HepG2 (cell line): ENCODE measurements around the gene CCDC57. TPM values are rescaled to one million over a fixed set of nuclear protein-coding genes. Genes with fewer than 3 reads are reported as not detected.

ENCODE experiments used
- ATAC-seq: fragments of 200-7000 bp; cut with Tn5 transposase; 3 replicates; pipeline ENCODE4 v1.9.1; 2020; ENCODE audit warnings: mild to moderate bottlenecking, moderate library complexity
- BruUV-seq: library from RNA; stranded (reverse); fragments of 400-500 nt; replicated peaks from 2 replicates; lab custom pipeline; 2021; lab: Mats Ljungman, UMichigan
- CTCF ChIA-PET: fragments of 300-600 bp; formaldehyde crosslinking; extraction: SDS; loops from one replicate; lab custom pipeline; 2021; ENCODE audit warnings: low total read pairs, inconsistent platforms, low intra/inter-chr PET ratio; lab: Yijun Ruan, JAX
- POLR2A ChIA-PET: fragments of 350-600 bp; sonication (Branson Sonifier 250); formaldehyde crosslinking; loops from one replicate; lab custom pipeline; 2020; ENCODE audit warnings: antibody characterized with exemption, inconsistent platforms; lab: Yijun Ruan, JAX
- DNase-seq: peaks from one replicate; pipeline ENCODE4 v3.0.0-alpha.2; 2015; ENCODE audit warnings: low spot score
- FAIRE-seq: peaks from 3 replicates; lab custom pipeline; 2011; peaks lifted over from hg19 to GRCh38; lab: Jason Lieb, UNC
- H2AFZ ChIP-seq: one replicate; pipeline ENCODE4 v1.6.1; 2011; ENCODE audit warnings: low read length, inconsistent platforms
- H3K27ac ChIP-seq: fragments of 300-600 bp; 3 replicates; pipeline ENCODE4 v1.8.0; 2011; ENCODE audit warnings: mixed run types, mild to moderate bottlenecking, mixed read lengths, low read length, inconsistent platforms; ENCODE audit not compliant: insufficient read depth; ENCODE audit errors: extremely low read length
- H3K27me3 ChIP-seq, 2 experiments: fragments of 200-600 bp in 1 of 2; 2 replicates in 1 of 2; 3 replicates in 1 of 2; pipeline versions ENCODE4 v1.6.0 to v1.8.0; 2011; ENCODE audit warnings: low read length in 2 of 2, mild to moderate bottlenecking in 2 of 2, moderate library complexity in 2 of 2, inconsistent platforms in 1 of 2; ENCODE audit not compliant: insufficient read depth in 2 of 2, control insufficient read depth in 1 of 2
- H3K36me3 ChIP-seq, 2 experiments: fragments of 200-600 bp in 1 of 2; replicated peaks in 1 of 2; 2 replicates in 1 of 2; 3 replicates in 1 of 2; pipeline versions ENCODE4 v1.5.1 to v1.8.0; 2011; ENCODE audit warnings: low read length in 2 of 2, inconsistent platforms in 1 of 2; ENCODE audit not compliant: insufficient read depth in 2 of 2, control insufficient read depth in 1 of 2
- H3K4me1 ChIP-seq: 2 replicates; pipeline ENCODE4 v1.5.1; 2012; ENCODE audit warnings: low read length, inconsistent platforms; ENCODE audit not compliant: insufficient read depth
- H3K4me2 ChIP-seq: 2 replicates; pipeline ENCODE4 v1.6.0; 2011; ENCODE audit warnings: low read depth, low read length, inconsistent platforms
- H3K4me3 ChIP-seq, 3 experiments: fragments of 200-600 bp in 1 of 3; sonication (generic), shearing (Covaris generic) in 1 of 3; replicated peaks in 1 of 3; 2 replicates each; pipeline ENCODE4 v1.5.1; 2011 to 2016; ENCODE audit warnings: low read length in 3 of 3, inconsistent platforms in 2 of 3, low read depth in 2 of 3, mild to moderate bottlenecking in 2 of 3, control low read depth in 1 of 3, mixed read lengths in 1 of 3; ENCODE audit not compliant: insufficient read depth in 1 of 3
- H3K79me2 ChIP-seq: one replicate; pipeline ENCODE4 v1.6.1; 2011; ENCODE audit warnings: low read length, inconsistent platforms; ENCODE audit not compliant: insufficient read depth
- H3K9ac ChIP-seq: 2 replicates; pipeline ENCODE4 v1.6.0; 2011; ENCODE audit warnings: mild to moderate bottlenecking, low read depth, low read length, inconsistent platforms; ENCODE audit not compliant: insufficient read depth
- H3K9me3 ChIP-seq: 2 replicates; pipeline ENCODE4 v1.5.1; 2012; ENCODE audit warnings: mild to moderate bottlenecking, low read length
- H4K20me1 ChIP-seq: 2 replicates; pipeline ENCODE4 v1.6.0; 2011; ENCODE audit warnings: inconsistent platforms, mild to moderate bottlenecking, low read length, moderate library complexity; ENCODE audit not compliant: insufficient read depth
- EP300 ChIP-seq, 3 experiments: sonication (generic) in 1 of 3; formaldehyde crosslinking in 1 of 3; IDR thresholded peaks; 2 replicates each; pipeline versions ENCODE4 v1.5.1 to v1.6.1; 2011 to 2020; ENCODE audit warnings: low read depth in 2 of 3, low read length in 2 of 3, borderline replicate concordance in 1 of 3, improper control_type of control experiment in 1 of 3, mild to moderate bottlenecking in 1 of 3, missing genetic modification reagents in 1 of 3, moderate library complexity in 1 of 3
- KIAA2018 ChIP-seq: sonication (generic); formaldehyde crosslinking; IDR thresholded peaks from 2 replicates; pipeline ENCODE4 v1.5.0; 2020; ENCODE audit warnings: mild to moderate bottlenecking, missing genetic modification reagents, borderline replicate concordance
- PAF1 ChIP-seq: IDR thresholded peaks from 2 replicates; pipeline ENCODE4 v1.6.1; 2016; ENCODE audit warnings: missing genetic modification reagents, missing compliant biosample characterization
- SIN3A ChIP-seq: IDR thresholded peaks from 2 replicates; pipeline ENCODE4 v1.6.1; 2011; ENCODE audit warnings: low read depth, mild to moderate bottlenecking, control low read depth, low read length, borderline replicate concordance
- TEAD3 ChIP-seq: optimal IDR thresholded peaks from 2 replicates; pipeline ENCODE3; 2016; ENCODE audit warnings: borderline replicate concordance
- ZNF256 ChIP-seq: sonication (generic); formaldehyde crosslinking; conservative IDR thresholded peaks from 2 replicates; pipeline ENCODE4 v1.4.0; 2020; ENCODE audit warnings: missing genetic modification reagents
- ZNF7 ChIP-seq: IDR thresholded peaks from 2 replicates; pipeline ENCODE4 v1.6.1; 2016; ENCODE audit warnings: missing biosample characterization, missing genetic modification reagents
- ZZZ3 ChIP-seq: sonication (generic); formaldehyde crosslinking; IDR thresholded peaks from 2 replicates; pipeline ENCODE4 v1.4.0; 2020; ENCODE audit warnings: missing genetic modification reagents, mild to moderate bottlenecking, borderline replicate concordance
- WGBS: methylation state at CpG from one replicate; pipeline ENCODE4 v1.1.6; 2017; ENCODE audit warnings: low lambda C conversion rate; 5-methylcytosine and 5-hydroxymethylcytosine counted together
- in situ Hi-C: cut with HindIII; loops from 2 replicates; pipeline ENCODE4 v1.10.0; 2017; ENCODE audit warnings: low pct_unique_long_range_greater_than_20kb; ENCODE audit not compliant: extremely low pct_ligation_motif_present
- intact Hi-C: fragments of 100-400 bp; cut with micrococcal nuclease; formaldehyde crosslinking; loops from one replicate; pipeline ENCODE4 v1.10.0; 2022; ENCODE audit not compliant: unreplicated experiment
- polyA plus RNA-seq, 8 experiments: library from polyadenylated mRNA; depleted of rRNA in 3 of 8; stranded (reverse) in 7 of 8; unstranded in 1 of 8; fragments of >200 nt; fragmentation: Illumina TruSeq in 4 of 8; extraction: Trizol in 4 of 8; gene quantifications; 2 replicates each; pipeline versions ENCODE4 v1.2.1 to v1.2.3, GENCODE V29; 2011 to 2016; ENCODE audit warnings: low read depth in 4 of 8, missing spikeins in 1 of 8, mixed read lengths in 1 of 8; ENCODE audit not compliant: insufficient read depth in 1 of 8
- total RNA-seq, 5 experiments: library from RNA; depleted of rRNA; stranded (reverse); fragments of >200 nt; fragmentation: Illumina TruSeq; extraction: Trizol; gene quantifications; 2 replicates each; pipeline ENCODE4 v1.2.3, GENCODE V29; 2016; ENCODE audit warnings: low read depth in 1 of 5
- TF ChIP-seq, protein P1 (sequence below): sonication (generic); formaldehyde crosslinking; IDR thresholded peaks from 2 replicates; pipeline ENCODE4 v1.5.0; 2020; ENCODE audit warnings: mild to moderate bottlenecking, missing genetic modification reagents

The CCDC57 gene
- total and polyA plus RNA-seq, 2 of the 13 experiments (the other 11 are each of a cell fraction or from before 2014, with no cell fraction given): 59.3 to 59.9 TPM

GRCh38 chr17:82106688-82107305, 105.8 kb downstream of the CCDC57 start:
- Histone ChIP-seq H3K27me3 (no peaks in the 10 kb centered on the region), H3K4me1 (peaks cover 73% of the 10 kb centered on the region), H3K4me3 (peak overlapping the region; percentile 56 to 82 (median 57); a peak in 5 of 6 replicates), H3K9ac (peak overlapping the region; percentile 78), H3K36me3 (no peaks in the 10 kb centered on the region), H2AFZ (no peak overlapping the region), H3K9me3 (no peaks in the 10 kb centered on the region), H4K20me1 (no peaks in the 10 kb centered on the region), H3K27ac (peak overlapping the region; percentile 72), H3K4me2 (peak overlapping the region; percentile 95), H3K79me2 (peaks cover 11% of the 10 kb centered on the region)
- ChIA-PET CTCF (interaction anchor here (2.6 kb wide), 1 partner anchor 47 kb away, joined by 16 read pairs; no protein-coding TSS in a partner anchor), POLR2A (interaction anchor here (0.6 to 5.9 kb wide), 32 partner anchors 8 to 405 kb away, joined by 3 to 61 read pairs (median 4); partner anchors contain the start of genes CENPX, DCXR, FASN and LRRC45)
- in situ Hi-C loops (no loop called here), intact Hi-C loops (loop anchor here (1.0 to 10.0 kb wide), 2 partner anchors 47 to 128 kb away; no protein-coding TSS in a partner anchor)
- WGBS: 53% methylated on average over 9 of the region's 9 CpGs
- ATAC-seq: no peak; the same call in 2 of the 3 replicates
- no peak for DNase-seq
- no TSS peak for BruUV-seq
- no peak for FAIRE-seq
- no peak for TF ChIP-seq KIAA2018 (CRISPR knock-in tag)
- 0 out of 2 replicates have a peak, but pooled peaks have one; percentile 19 for TF ChIP-seq ZZZ3 (CRISPR knock-in tag)
- TF ChIP-seq, protein P1, sequence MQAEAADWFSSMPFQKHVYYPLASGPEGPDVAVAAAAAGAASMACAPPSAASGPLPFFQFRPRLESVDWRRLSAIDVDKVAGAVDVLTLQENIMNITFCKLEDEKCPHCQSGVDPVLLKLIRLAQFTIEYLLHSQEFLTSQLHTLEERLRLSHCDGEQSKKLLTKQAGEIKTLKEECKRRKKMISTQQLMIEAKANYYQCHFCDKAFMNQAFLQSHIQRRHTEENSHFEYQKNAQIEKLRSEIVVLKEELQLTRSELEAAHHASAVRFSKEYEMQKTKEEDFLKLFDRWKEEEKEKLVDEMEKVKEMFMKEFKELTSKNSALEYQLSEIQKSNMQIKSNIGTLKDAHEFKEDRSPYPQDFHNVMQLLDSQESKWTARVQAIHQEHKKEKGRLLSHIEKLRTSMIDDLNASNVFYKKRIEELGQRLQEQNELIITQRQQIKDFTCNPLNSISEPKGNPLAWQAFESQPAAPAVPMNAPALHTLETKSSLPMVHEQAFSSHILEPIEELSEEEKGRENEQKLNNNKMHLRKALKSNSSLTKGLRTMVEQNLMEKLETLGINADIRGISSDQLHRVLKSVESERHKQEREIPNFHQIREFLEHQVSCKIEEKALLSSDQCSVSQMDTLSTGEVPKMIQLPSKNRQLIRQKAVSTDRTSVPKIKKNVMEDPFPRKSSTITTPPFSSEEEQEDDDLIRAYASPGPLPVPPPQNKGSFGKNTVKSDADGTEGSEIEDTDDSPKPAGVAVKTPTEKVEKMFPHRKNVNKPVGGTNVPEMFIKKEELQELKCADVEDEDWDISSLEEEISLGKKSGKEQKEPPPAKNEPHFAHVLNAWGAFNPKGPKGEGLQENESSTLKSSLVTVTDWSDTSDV: 0 out of 2 replicates have a peak, but pooled peaks have one; percentile 48
- no peak for TF ChIP-seq PAF1 (CRISPR knock-in tag)
- TF ChIP-seq EP300 (IDR thresholded peaks at IDR 0.05; ENCODE audit: low read depth in 2 of 2, low read length in 2 of 2): no peak
- 0 out of 2 replicates have a peak, but pooled peaks have one; percentile 7 for TF ChIP-seq EP300 (CRISPR knock-in tag; IDR thresholded peaks at IDR 0.05; ENCODE audit: borderline replicate concordance)
- 0 out of 2 replicates have a peak, but pooled peaks have one; percentile 1 for TF ChIP-seq ZNF7 (CRISPR knock-in tag)
- 0 out of 2 replicates have a peak, but pooled peaks have one; percentile 8 for TF ChIP-seq ZNF256 (CRISPR knock-in tag)
- TF ChIP-seq TEAD3 (CRISPR knock-in tag): peak; percentile 20
- no peak for TF ChIP-seq SIN3A
